ENCODE data around the gene GIMAP5.

- TF ChIP-seq EZH2 (IDR thresholded peaks at IDR 0.05; ENCODE audit: insufficient read depth, poor library complexity, severe bottlenecking) = no peak
- TF ChIP-seq EZH2phosphoT487 (IDR thresholded peaks at IDR 0.05; ENCODE audit: insufficient read depth, low read depth) = no peak
These were observed 19.6 kb downstream of the GIMAP5 start for GRCh38 chr7:150756858-150757257.

Data from GM23248 (cell line).